Suppressor macrophage treated with lipopolysaccharide for 1 hour (primary cell): ENCODE results near the gene IRAG1.

ENCODE experiments used
- DNase-seq, 3 donors: peaks; one replicate each; pipeline ENCODE4 v3.0.0-alpha.2; 2020 to 2022

Gene IRAG1

GRCh38 chr11:10693509-10694081 is at the start of gene IRAG1:
Gene IRAG1 (minus strand): TSS chr11:10693755. CDS start chr11:10693602, 153 bp downstream.
- DNase-seq, result no peak

GRCh38 chr11:10742460-10743208 is 49.1 kb upstream of the IRAG1 start:
- no peak for DNase-seq

- peak; percentile 94 to 98 (median 98) for DNase-seq
Observed at GRCh38 chr11:10735481-10736475, 42.2 kb upstream of the IRAG1 start.

GRCh38 chr11:10731064-10731680 is 37.6 kb upstream of the IRAG1 start:
- DNase-seq, result no peak

GRCh38 chr11:10730151-10730550 is 36.6 kb upstream of the IRAG1 start:
- DNase-seq, result peak; percentile 80 to 90 (median 88)

- DNase-seq, result peak in 1 of 3 donors; percentile 22
Observed at GRCh38 chr11:10728789-10729472, 35.4 kb upstream of the IRAG1 start.

GRCh38 chr11:10728154-10728553 is 34.6 kb upstream of the IRAG1 start:
- no peak for DNase-seq

- DNase-seq, result peak; percentile 53 to 71 (median 59)
Observed at GRCh38 chr11:10727146-10727851, 33.7 kb upstream of the IRAG1 start.

GRCh38 chr11:10725907-10726253 is 32.3 kb upstream of the IRAG1 start:
- DNase-seq, result no peak

GRCh38 chr11:10725114-10725906 is 31.8 kb upstream of the IRAG1 start:
- peak; percentile 87 to 97 (median 95) for DNase-seq

GRCh38 chr11:10722307-10722706 is 28.8 kb upstream of the IRAG1 start:
- DNase-seq, result no peak

GRCh38 chr11:10720881-10721376 is 27.4 kb upstream of the IRAG1 start:
- DNase-seq, result no peak

- DNase-seq, result no peak
Observed at GRCh38 chr11:10719616-10720015, 26.1 kb upstream of the IRAG1 start.

- no peak for DNase-seq
Observed at GRCh38 chr11:10716543-10717259, 23.1 kb upstream of the IRAG1 start.

- no peak for DNase-seq
Observed at GRCh38 chr11:10716122-10716521, 22.6 kb upstream of the IRAG1 start.

GRCh38 chr11:10715571-10715970 is 22.0 kb upstream of the IRAG1 start:
- no peak for DNase-seq

- no peak for DNase-seq
Observed at GRCh38 chr11:10709299-10710086, 15.9 kb upstream of the IRAG1 start.

GRCh38 chr11:10708131-10708530 is 14.6 kb upstream of the IRAG1 start:
- DNase-seq, result no peak

- DNase-seq, result peak in 1 of 3 donors; percentile 24
Observed at GRCh38 chr11:10701982-10702381, 8.4 kb upstream of the IRAG1 start.
